ENCODE results near the gene GRK1.
"Not testable (repeated sequence)": the region's sequence is repeated elsewhere in the genome, so short reads cannot be mapped to it uniquely, and the experiment has no call there.

GRK1 gene

DNA sequence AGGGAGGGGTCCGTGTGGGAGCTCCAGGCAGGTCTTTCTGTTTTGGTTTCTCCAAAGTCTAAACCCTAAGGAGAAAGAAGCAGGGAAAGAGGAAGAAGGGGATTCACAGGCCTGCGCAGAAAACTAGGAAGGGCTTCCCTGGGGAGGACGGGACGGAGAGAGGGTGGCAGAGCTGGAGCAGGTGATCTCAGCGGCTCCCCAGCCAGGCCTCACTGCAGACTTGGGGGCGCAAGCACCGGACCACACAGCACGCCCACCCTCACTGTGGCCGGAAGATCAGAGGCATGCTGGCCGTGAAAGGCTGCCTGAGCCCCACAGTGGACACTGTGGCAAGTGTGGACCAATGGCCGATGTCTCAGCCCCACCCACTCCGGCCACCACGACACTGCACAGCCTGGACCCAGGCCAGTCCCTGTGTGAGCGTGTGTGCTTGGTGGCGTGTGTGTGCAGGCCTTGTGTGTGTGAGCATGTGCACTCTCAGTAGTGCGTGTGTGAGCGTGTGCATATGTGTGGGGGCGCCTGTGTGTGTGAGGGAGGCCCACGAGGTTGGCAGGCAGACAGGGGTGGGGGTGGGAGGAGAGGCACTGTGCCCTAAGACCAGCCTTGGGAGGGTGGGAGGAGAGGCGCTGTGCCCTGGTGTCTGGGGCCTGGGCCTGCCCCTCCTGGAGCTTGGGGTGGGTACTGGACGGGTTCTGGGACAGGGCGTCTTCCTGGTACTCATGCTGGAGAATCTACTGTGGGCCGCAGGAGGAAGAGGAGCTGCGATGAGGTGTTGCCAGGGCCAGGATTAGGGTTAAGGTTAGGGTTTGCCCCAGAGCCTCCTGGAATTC lies 76.6 kb downstream of the GRK1 start:
- no peak for DNase-seq

DNA sequence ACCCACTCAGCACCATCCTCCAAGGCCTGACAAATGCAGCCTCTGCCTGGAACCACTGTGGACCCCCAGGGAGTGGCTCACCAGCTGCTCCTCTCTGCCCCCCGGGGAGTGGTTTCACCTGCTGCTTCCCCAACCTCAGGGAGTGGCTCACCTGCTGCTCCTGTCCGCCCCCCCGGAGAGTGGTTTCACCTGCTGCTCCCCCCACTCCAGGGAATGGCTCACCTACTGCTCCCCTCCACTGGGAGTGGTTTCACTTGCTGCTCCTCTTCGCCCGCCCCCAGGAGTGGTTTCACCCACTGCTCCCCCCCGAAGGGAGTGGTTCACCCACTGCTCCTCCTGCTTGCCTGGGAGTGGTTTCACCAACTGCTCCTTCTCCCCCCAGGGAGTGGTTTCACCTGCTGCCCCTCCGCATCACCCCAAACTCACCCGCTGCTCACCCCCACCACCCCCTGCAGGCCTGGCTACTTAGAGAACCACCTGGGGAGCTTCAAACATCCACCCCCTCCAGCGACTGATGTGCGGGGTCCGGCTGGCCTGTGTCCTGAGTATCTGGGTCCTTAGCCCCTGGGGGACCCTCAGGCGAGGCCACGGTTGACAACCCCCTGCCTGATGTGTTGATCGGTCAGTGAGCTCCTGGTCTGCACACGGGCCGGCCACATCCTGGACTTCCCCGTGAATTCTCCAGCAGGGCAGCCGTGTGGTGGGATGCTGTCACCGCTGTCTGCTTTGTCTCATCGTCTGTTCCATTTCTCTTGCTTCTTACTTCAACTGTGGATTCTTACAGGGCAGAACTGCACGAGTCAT lies 77.4 kb downstream of the GRK1 start:
- DNase-seq, result peak in 4 of 56 donors; percentile 16 to 53 (median 26)

DNA sequence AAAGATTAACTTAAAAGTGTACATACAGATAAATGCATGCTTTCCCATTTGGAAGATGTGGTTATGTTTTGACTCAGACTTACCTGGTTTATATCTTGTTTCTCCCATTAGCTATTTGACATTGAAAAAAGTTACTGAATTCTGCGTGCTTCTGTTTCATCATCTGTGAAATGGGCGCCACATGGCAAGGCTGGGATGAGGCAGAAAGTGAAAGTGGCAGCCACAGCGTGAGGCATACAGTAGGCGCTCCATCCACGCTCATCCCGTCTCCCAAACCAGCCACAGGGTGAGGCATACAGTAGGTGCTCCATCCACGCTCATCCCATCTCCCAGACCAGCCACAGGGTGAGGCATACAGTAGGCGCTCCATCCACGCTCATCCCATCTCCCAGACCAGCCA lies 78.0 kb downstream of the GRK1 start:
- no peak for DNase-seq

DNA sequence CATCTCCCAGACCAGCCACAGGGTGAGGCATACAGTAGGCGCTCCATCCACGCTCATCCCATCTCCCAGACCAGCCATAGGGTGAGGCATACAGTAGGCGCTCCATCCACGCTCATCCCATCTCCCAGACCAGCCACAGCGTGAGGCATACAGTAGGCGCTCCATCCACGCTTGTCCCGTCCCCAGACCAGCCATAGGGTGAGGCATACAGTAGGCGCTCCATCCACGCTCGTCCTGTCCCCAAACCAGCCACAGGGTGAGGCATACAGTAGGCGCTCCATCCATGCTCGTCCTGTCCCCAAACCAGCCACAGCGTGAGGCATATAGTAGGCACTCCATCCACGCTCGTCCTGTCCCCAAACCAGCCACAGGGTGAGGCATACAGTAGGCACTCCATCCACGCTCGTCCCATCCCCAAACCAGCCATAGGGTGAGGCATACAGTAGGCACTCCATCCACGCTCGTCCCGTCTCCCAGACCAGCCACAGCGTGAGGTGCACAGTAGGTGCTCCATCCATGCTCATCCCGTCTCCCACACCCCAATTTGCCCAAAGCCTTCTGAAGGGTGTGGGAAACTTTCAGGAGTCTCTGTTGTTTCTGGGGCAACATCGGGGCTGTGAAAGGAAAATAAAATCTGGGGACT lies 78.6 kb downstream of the GRK1 start:
- DNase-seq, result not testable (repeated sequence)

DNA sequence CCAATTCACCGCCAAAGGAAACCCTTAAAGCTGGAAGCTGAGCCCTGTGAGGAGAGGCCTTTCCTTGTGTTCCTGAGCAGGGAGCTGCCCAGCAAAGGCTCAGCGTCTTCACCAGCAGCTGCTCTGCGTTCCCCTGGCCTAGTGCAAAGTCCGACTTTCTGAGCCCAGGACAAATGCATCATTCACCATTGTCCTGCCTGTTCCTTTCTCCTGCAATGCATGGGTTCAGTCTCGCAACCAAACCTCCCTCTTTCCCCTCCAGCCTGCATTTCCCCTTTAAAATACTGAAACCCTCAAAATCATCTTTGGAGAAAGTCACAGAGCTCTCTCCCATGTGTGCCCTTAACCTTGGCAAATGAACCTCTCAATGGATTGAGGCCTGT lies 79.1 kb downstream of the GRK1 start:
- no peak for DNase-seq

DNA sequence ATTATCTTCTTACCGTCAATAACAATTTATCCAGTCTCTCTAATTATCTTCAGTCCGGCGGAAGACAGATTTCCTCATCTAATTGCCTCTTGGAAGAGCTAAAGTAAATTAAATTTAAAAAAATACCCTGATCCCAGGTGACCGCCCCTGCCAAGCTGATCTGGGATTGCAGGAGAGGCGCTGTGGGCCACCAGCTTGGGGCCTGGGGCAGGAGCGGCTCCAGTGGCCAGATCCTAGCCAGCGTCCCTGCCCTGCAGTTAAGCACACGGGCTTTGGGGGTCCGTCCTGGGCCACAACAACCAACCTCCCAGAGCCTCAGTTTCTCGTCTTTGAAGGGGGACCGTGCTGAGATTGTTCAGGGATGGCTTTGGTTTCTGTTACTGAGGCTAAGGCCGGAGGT lies 79.7 kb downstream of the GRK1 start:
- no peak for DNase-seq

DNA sequence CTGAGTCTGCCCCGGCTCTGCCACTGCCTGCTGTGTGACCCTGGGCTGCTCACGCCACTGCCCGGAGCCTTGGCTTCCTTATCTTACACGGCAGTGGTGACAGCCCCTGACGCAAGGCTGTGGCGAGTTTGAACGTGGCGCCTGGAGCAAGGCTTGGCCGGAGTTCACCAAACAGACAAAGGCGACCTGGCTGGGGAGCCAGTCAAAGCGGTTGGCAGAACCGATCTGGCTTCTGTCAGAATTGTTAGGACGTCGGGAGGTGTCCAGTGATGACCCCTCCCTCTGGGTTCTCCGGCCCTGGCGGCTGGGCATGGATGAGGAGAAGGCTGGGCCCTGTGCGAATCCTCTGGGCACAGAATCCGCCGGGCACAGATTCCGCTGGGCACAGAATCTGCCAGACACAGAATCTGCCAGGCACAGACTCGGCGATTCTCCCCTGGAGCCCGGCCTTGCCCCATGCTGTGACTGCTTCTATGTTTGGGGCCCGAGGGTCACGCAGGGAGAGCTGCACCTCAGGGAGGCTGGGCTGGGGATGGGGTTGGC lies 80.3 kb downstream of the GRK1 start:
- DNase-seq, result peak in 1 of 56 donors; percentile 28

DNA sequence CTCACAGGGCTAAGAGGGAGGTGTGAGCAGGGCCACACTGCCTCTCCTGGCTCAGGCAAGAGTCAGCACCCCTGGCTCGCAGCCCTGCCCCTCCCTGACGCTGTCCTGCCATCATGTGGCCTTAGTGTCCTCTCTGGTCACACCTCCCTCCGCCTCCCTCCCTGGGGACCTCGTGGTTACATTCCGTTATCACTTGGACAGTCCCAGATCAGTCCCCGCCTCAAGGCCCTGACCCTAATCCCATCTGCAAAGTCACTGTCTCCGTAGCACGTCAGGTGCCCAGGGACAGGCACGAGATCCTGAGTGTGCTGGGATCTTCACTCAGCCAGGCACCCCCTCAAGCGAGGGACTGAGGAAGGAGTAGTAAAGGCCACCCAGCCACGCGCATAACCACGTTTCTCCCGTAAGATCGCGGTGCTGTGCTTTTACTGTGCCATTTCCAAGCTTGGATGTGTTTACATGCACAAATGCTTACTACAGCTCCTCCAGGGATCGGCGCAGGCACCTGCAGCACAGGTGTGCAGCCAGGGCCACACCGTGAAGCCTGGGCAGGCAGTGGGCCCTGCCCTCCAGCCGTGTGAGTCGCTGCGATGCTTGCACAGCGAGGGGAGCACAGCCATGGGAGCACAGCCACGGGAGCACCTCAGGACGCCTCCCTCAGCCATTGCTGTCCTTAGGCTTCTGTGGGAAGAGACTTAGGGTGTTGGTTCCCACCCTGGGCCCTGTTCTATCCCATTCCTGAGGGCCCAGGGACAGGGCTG lies 81.3 kb downstream of the GRK1 start:
- DNase-seq, result no peak

DNA sequence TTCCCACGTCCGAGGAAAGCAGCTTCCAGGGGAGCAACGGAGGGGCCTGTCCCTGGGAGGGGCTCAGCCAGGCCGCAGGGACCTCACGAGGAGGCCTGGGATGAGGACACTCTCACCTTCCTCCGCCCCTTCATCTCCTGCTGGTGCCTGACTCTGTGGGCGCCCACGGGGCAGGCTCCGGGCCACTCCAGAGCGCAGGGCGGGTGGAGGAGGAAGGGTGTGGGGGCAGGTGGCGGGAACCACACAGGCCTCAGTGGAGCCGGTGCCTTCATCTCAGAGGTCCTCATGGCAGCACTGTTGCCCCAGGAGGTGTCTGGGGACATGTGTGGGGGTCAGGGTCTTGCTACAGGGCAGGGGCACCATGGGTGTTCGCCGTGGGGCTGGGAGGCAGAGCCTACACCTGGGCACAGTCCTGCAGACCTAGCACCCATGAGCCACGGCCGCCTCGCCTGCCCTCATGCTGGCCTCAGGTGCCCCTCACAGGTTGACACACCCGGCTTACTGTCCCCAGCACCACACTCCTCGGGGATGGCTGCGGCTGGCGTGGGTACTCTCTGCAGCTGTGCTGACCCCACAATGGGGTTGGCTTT lies 81.9 kb downstream of the GRK1 start:
- DNase-seq, result no peak

DNA sequence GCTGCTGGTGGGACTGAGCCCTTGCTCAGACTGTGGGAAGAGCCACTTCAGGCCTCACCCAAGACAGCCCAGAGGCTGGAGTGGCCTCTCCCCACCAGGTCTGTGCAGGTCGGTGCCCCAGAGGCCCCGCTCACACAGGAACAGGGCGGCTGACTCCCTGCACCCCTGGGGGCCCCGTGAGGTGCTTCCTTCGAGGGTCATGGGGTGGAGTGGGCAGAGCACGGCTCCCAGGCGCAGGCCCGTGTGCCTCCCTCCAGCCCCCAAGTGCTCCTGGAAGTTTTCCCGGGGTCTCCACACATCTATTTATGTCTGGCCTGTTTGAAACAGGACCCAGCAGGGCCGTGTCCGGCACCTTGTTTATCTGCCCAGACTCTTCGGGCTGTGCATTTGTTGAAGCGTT lies 82.5 kb downstream of the GRK1 start:
- DNase-seq, result no peak

DNA sequence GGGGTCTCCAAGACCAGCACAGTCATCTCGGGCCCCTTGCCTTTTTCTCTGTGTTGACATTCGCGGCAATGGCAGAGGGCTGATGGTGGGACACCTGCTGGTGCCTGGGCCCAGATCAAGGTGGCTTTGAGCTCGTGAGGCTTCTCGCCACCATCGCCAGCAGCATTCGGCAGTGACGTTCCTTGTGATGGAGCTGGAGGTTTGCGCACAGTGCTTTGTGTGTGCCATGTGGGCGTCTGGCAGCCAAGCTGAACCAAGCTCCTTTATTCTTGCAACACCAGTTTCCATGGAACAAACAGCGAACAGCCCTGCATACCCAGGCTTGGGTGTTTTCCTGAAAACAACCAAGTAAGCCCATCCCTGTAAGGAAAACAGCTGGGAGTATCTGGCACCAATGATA lies 82.9 kb downstream of the GRK1 start:
- peak in 12 of 56 donors; percentile 13 to 64 (median 37) for DNase-seq

DNA sequence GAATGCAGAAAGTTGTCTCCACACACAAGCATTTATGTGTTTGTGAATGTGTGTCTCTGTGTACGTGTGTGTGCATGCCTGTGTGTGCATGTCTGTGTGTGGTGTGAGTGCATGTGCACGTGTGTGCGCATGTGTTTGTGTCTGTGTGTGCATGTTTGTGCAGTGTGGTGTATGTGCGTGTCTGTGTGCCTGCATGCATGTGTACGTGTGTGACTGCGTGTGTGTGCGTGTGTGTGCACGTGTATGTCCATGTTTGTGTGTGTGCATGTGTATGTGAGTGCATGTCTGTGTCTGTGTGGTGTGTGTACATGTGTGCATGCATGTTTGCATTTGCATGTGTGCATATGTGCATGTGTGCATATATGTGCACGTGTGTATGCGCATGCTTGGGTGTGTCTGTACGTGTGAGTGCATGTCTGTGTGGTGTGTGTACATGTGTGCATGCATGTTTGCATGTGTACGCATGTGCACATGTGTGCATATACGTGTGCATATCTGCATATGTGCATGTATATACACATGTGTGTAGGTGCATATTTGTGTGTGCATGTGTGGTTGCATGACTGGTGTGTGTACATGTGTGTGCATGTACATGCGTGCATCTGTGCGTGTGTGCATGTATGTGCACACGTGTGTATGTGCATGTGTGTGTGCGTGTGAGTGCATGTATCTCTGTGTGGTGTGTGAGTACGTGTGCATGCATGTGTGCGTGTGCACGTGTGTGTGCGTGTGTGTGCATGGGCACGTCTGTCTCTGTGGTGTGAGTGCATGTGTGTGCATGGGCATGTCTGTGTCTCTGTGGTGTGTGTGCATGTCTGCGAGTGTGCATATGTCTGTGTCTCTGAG lies 83.8 kb downstream of the GRK1 start:
- DNase-seq, result no peak

DNA sequence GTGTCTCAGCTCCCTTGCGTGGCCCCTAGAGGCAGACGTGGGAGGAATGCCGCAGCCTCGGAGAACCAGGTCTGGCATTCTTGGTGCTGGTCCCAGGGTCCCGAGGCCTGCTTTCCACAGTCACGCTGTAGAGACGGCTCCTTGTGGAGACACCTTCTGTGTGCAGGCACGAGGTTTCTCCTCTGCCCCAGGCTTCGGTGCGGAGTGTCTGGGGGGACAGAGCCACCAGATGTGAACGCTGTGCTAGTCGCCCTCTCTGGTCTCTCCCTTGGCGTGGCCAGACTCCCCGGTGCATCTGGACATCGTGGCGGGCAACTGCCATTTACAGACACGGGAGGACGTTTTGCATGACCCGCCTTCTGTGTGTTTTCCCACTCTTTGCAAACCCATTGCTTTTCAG lies 84.5 kb downstream of the GRK1 start:
- DNase-seq, result no peak

DNA sequence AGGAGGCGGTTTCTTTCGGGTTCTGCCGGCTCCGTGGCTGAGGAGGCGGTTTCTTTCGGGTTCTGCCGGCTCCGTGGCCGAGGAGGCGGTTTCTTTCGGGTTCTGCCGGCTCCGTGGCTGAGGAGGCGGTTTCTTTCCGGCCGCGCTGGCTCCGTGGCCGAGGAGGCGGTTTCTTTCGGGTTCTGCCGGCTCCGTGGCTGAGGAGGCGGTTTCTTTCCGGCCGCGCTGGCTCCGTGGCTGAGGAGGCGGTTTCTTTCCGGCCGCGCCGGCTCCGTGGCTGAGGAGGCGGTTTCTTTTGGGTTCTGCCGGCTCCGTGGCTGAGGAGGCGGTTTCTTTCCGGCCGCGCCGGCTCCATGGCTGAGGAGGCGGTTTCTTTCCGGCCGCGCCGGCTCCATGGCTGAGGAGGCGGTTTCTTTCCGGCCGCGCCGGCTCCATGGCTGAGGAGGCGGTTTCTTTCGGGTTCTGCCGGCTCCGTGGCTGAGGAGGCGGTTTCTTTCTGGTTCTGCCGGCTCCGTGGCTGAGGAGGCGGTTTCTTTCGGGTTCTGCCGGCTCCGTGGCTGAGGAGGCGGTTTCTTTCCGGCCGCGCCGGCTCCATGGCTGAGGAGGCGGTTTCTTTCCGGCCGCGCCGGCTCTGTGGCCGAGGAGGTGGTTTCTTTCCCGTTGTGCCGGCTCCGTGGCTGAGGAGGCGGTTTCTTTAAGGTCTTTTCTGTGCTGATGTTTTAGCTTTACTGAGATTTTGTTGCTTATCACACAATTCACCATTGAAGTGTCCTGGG lies 85.4 kb downstream of the GRK1 start:
- DNase-seq, result not testable (repeated sequence)

DNA sequence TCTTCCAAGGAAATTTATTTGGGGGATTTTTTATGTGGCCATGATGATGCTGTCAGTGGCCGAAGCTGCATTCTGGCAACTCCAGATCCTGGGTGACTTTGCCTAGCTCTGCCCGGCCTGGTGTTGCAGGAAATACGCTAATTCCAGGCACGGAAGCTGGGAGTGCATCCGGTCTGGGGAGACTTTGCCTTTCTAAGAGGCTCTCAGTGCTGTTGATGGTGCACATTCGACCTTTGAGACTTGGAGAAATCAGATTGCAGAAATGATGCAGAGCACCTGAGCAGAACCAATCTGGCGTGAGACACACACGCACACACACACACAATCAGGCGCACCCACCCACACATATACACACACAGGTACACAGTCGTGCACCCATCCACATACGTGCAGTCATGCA lies 86.2 kb downstream of the GRK1 start:
- DNase-seq, result no peak

DNA sequence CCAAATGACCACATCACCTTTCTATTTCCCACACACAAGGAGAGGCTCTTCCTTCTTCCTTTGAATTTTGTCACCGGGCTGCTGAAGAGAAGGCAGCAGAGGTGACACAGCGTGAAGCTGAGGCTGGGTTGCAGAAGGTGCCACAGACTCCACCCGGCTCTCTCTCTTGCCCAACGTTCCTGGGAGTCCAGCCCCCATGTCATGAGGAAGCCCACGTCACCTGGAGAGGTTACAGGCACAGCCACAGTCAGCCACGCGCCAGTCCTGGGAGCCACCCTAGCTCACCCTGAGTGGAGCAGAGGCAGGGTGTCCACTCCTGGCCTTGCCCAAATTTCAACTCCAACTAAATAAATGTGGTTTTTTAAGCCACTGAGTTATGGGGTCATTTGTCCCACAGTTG lies 87.2 kb downstream of the GRK1 start:
- no peak for DNase-seq

DNA sequence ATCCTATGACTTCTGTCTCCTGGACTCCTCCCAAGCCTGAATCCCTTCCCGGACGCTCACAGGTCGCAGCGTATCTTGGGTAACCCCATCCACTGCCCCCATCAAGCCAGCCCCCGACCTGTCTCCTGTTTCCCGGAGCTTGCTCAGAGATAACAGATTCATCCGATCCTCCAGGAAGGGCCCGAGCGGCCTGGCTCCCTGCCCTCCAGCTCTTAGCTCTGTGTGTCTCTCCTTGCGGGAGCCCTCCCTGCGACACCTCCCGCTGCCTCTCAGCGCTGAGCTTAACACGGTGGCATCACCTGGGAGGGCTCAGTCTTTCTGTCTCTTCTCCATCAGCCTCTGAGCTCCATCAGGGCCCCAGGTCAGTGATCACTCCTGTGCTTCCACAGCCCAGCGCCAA lies 87.7 kb downstream of the GRK1 start:
- no peak for DNase-seq

DNA sequence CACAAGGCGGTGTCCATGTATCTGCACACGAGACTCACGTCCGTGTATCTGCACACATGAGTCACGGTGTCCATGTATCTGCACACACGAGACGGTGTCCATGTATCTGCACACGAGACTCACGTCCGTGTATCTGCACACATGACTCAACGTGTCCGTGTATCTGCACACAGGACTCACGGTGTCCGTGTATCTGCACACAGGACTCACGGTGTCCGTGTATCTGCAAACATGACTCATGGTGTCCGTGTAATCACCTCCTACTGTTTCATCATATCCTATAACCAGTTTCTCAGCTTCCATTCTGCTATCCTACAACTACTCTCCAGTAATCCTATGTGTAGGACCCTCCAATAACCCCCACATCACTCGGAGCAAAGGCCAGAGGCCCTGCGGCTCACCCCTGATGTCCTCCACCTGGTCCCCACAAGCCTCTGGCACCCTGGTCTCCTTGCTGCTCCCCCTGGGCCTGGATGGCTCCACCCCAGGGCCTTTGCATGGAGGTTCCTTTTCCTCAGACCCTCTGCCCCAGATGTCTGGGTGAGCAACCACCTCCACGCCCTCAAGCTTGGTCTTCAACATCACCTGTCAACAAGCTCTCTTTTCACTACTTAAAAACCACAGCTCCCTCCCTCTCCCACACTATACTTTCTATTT lies 89.5 kb downstream of the GRK1 start:
- no peak for DNase-seq
